CD1c-positive myeloid dendritic cell (primary cell): ENCODE data around the gene BNIP3.

Experiments
- DNase-seq: peaks from one replicate; pipeline ENCODE4 v3.0.0-alpha.2; 2016; ENCODE audit errors: extremely low spot score

Gene BNIP3, protein sequence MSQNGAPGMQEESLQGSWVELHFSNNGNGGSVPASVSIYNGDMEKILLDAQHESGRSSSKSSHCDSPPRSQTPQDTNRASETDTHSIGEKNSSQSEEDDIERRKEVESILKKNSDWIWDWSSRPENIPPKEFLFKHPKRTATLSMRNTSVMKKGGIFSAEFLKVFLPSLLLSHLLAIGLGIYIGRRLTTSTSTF

DNA sequence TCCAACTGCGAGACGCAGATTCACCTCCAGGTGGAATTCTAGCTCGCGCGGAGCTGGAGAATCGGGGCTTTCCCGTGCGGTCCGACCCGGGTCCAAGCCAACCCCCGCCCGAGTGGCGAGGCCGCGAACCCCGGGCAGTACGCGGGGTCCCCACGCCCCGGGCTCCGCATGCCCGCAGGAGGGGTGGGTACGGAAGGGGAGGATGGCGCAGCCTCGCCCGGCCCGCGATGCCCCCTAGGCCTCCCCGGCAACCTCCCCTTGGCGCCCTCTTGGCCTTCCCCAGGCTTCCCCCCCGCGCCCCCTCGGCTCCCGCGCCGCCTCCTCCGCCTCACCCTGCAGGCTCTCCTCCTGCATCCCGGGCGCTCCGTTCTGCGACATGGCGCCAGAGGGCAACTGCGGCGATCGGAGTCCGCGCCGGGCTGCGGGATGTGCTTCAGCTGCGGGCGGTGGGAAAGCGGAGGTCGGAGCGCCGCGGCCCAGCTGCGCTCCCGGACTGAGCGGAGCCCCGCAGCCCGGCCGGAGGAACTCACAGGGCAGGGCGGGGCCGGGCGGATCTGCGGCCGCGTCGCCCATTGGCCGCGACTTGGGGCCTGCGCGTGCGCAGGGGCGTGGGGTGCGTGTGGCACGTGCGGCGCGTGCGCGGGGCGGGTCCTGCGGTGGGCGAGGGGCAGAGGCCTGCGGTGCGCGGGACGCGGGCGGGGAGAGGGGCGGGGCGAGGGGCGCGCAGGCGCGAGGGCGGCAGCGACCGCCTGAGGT, at the start of gene BNIP3:
BNIP3 (minus strand) TSS at position 495 of the 756 bp plus-strand sequence; CDS start at position 378, 117 bp downstream.
- DNase-seq = peak; percentile 95

DNA sequence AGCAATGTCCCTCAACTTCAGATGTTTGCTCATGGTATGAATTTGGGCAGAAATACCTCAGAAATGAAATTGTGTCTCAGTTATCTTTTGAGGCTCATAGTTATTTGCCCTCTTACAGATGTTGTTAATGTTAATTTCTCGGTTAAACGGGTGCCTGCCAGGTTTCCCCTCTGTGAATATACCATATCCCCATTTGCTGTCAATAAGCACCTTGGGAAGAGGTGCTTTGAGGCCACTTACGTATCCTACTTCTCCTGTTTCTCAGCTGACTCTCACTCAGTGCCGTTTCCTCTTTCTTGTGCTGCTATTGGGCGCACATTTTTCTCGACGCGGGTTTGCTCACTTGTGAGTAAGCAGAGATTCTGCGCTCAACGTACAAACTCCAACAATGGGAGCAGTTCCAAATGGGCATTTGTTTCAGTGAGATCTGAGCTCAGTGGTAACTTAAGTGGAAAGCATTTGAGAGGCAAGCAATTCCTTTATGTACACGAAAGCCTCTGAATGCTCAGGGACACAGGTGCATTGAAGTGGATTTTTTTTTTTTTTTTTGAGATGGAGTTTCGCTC, 49.3 kb upstream of the BNIP3 start:
- DNase-seq = no peak

DNA sequence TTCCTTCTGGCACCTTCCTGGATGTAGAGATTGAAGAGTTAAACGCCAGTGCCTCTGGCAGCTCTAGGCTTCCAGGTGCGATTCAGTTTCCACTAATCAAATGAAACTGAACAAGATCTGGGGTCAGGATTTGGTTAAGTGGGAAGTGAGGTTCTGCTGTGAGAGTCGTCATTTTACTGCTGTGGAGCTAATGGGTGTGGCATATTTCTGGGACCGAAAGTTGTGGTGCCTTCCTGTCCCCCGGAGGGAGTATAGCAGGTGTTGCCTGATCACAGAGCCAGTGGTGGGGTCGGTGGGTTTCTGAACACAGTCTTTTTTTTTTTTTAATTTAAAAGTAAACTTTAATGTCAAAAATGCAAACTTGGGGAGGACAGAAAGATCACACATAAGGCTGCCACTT, 47.0 kb upstream of the BNIP3 start:
- DNase-seq = no peak

DNA sequence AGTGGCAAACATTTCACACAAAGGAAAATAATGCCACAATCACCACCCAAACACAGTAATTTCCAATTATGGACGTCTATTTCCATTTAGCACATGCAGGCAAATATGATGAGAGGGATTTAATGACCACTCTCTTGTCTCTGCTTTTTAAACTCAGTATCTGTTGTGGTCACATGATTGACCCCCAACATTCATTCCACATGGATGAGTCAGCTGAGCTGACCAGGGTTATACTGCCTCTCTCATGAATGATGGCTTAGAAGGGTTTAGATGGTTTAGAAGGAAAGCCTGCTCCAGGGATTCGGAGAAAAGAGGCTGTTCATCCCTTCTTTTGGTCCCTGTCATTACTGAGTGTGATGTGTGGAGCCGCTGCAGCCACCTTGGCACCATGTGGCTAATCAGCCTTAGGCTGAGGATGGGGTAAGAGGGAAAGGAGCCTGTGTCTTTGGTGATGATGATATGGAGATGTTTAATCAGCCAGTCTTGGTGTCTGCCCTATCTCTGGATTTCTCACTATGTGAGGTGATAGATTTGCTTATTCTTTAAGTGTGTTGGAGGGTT, 45.8 kb upstream of the BNIP3 start:
- DNase-seq = no peak

DNA sequence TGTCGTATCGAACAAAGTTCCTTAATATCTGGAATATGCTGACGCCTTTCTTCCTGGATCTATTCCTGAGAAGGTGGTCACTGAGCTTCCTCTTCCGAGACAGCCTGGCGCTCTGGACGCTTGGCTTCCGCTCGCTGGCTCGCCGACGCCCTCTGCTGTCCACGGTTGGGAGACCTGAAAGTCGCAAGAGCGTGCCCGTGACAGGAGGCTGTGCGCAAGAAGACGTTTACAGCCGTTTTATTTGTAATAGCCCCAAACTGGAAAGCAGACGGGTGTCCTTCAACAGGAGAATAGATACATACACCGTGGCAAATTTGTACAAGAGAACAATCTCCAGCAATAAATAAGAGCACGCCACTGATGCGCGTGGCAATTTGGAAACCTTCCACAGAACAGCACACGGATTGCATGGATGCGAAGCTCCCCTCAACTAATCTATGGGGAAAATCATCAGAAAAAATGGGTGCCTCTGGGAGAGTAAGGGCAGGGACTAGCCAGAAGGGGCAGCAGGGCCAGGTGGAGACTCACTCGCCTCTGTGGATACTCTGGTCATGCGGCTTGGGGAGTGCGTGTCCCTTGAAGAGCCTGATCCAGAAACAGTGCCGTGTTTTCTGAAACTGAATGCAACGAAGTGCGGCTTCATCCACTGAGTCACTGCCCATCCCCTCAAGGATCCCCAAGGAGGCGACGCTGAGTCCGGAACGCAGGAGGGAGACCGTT, 41.5 kb upstream of the BNIP3 start:
- peak; percentile 84 for DNase-seq

DNA sequence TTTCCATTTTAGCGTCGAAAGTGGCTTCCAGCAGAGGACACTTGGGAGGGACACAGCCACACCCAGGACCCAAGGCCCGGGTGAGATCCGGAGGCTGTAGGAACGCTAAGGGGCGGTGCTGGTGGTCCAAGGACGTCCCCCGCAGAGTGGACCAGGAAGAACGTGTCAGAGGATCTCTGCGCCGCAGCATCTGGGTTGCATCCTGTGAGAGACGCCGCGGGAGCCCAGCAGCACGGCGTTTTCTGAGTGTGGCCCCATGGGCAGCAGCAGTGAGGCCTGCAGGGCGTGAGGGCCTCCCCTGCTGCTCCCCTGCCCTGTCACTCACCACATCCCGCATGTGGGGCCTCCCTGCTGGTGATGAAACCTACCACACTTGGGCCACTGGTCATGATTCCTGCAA, 40.5 kb upstream of the BNIP3 start:
- no peak for DNase-seq

DNA sequence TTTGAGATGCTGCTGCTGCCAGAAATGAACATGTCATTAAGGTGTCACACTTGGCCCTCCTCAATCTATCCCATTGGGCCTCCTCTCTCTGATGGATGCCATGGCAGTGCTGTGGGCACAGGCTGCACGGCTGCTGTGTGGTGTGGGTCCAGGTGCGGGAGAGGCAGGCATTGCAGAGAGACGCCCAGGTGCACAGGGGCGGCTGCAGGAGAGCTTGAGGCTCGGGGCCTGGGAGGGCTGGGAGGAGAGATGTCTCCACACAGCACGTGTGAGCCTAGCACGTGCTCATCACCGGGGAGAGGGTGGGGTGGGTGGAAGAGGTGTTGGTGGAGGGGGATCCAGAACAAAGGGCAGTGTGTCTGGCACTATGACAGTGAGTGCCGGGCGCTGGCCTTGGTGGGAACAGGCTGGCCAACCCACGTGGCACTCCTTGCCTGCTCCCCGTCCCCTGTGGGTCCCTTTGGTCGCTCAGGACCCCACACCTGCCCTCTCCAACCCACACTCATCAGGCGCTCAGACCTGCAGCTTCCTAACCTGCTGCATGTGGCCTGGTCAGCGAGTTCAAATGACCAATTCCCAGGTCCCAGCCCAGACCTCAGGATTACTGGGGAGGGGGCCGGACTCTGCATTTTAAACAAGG, 39.9 kb upstream of the BNIP3 start:
- DNase-seq = no peak

DNA sequence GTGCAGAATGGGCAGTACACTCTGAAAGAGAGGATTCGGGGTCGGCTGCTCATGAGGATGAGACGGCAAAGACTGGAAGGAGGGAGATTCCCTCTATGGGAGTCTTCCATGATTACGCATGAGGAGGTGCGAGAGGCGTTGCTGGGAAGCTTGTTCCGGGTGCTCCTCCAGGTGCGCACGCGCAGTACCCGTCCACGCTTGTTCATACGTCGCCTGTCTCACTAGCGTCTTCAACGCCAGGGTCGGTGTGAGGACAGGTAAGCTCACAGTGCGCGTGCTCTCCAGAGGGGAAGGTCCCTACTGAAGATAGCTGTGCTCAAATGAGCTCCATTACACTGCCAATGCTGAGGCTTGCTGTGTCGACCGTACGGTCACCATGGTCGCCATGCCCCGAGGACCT, 39.3 kb upstream of the BNIP3 start:
- no peak for DNase-seq

DNA sequence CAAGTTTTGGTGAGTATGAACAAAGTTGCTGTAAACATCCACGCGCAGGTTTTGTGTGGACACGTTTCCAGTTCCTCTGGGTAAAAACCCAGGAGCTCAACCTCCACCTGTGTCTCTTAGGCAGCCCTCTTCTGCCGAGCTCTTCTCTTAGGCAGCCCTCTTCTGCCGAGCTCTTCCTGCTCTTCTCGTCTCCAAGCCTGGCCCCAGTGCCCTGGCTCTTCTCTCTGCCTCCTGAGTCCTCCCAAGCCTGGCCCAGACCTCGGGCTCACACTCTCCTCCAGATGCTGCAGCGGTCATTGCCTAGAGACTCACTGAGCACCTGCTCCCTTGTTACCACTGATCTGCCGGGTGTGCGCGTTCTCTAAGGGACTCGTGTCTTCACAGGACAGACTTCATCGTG, 38.7 kb upstream of the BNIP3 start:
- no peak for DNase-seq

DNA sequence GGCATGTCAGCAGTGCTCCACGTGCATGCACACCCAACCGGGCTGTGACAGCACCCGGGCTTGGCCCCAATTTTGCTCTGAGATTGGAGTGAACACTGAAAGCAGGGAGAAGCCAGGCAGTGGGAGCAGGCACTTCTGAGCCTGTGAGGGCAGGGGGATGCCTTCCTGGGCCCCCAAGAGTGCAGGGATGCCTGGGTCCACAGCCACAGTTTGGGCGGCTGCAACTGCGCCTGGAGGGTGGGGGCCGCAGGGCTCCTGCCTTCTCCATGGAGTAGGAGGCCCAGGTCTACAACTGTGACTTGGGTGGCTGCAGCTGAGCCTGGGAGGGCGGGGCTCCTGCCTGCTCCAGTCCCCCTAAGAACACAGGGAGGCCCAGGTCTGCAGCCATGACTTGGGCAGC, 37.6 kb upstream of the BNIP3 start:
- no peak for DNase-seq

DNA sequence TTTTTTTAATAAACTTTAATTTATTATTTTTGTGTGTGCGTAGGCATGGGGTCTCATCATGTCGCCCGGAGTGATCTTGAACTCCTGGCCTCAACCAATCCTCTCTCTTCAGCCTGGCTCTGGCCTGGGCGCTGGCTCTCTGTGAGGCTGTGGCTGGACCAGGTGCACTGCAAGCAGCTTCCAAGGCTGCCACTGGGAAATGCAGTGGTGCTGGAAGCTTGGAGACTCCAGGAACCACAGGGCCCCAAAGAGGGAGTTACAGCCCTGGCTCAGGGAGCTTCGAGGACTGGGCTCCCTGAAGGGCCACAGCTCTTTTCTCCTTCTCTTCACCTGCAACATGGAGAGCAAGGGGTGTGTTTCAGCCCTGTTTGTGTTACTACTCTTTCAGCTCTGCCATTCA, 36.7 kb upstream of the BNIP3 start:
- no peak for DNase-seq

DNA sequence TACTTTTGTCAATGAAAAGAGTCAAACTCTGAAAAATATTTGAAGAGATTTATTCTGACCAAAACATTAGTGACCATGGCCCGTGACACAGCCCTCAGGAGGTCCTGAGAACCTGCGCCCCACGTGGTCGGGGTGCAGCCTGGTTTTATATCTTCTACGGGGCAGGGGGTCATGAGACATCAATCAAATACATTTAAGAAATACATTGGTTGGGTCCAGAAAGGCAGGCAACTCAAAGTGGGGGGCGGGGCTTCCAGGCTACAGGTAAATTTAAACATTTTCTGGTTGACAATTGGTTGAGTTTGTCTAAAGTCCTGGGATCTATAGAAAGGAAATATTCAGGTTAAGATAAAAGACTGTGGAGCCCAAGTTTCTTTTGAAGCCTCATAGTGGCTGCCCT, 34.8 kb upstream of the BNIP3 start:
- no peak for DNase-seq

DNA sequence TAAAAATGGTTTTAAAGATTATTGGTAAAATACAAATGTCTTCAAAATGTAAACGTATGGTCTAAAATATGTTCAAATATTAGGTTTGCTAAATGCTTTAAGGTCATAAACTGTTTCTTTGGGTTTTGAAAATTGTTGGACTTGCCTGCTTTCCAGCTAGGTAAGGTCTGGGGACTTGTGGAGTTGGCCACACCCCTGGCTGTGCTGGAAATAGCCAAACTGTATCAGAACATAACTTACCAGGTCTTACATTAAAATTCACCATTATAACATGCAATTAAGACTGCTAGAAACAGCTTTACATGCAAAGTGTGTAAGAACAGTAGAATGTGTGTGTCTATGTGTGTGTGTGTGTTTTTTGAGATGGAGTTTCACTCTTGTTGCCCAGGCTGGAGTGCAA, 29.7 kb upstream of the BNIP3 start:
- no peak for DNase-seq

DNA sequence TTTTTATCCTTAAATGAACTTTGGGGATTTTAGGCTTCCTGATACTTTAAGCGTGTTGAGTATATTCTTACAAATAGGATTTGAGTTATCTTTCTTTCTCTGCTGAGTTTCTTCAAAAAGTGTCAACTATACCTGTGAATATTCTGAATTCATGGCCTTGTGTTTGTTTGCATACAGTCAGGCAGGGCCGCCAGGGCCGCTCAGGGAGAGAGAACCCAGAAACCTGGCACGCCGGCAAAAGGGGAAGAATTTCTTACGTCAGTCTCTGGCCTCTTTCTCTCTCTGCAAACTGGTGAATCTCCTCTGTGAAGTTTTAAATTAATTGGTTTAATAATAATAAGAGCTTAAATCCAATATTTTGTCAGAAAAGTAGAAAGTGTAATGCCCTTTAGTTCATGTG, 29.3 kb upstream of the BNIP3 start:
- no peak for DNase-seq

DNA sequence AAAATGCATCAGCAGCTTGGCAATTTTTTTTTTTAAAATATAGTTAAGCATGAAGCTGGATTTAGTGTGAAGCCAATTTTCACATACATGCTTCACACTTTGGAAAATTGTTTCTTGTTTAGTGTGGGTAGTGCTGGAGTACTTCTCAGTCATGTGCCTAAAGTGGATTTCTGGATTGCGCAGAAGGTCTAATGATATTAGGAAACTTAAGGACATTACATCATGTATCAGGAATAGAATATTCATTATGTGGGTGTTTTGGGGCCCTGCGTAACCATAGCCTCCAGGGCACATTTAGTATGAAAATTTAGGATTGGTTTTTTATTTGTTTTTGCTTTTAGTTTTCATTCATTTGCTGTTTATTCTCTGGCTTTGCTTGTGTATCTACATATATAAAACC, 28.8 kb upstream of the BNIP3 start:
- peak; percentile 7 for DNase-seq

DNA sequence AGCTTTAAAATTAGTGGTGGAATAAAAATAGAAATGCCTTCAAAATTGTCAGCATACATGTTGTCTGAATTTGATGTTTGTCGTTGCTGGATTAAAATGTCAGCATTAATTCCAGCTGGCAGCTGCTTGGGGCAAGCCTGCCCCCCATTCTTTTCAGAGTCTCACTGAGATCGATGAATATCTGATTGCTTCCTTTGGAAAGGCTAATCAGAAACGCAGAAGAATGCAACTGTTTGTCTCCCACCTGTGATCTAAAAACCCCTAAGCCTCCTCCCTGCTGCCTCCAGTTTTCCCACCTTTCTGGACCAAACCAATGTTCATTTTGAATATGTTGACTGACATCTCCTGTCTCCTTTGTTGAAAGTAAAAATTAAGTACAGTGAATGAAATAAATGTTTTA, 27.9 kb upstream of the BNIP3 start:
- no peak for DNase-seq

DNA sequence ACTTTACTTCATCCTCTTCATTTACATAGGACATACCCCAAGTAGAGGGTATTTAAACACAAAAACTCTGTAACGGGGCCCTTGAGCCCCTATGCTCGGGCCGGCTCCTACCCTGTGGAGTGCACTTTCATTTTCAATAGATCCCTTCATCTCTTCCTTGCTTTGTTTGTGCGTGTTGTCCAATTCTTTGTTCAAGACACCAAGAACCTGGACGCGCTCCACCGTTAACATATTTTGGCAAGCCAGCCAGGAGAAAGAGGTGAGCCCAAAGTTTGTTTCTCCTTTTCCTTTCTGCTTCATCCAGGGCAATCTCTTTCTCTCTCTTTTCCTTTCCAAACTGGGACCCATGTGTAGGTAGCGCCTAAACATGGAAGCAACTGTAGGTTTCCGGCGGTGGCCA, 26.0 kb upstream of the BNIP3 start:
- DNase-seq = no peak

DNA sequence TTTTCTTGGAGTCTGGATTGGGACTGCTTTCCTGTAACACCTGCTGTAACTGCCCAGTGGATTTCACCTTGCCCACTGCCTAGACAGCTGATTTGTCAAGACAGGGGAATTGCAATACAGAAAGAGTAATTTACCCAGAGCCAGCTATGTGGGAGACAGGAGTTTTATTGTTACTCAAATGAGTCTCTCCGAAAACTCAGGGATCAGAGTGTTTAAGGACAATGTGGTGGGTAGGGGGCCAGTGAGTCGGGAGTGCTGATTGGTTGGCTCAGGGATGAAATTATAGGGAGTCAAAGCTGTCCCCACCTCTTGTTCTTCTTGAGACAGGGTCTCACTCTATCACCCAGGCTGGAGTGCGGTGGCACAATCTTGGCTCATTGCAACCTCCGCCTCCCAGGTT, 25.2 kb upstream of the BNIP3 start:
- no peak for DNase-seq

DNA sequence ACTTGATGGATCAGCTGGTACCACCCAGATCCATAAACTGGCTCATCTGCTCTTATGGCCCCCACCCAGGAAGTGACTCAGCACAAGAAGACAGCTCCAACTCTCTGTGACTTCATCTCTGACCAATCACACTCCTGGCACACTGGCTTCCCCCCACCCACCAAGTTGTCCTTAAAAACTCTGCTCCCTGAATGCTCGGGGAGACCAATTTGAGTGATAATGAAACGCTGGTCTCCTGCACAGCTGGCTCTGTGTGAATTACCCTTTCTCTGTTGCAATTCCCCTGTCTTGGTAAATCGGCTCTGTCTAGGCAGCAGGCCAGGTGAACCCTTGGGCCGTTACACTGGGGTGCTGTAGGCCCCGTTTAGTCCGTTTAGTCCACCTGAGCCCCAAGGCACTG, 23.4 kb upstream of the BNIP3 start:
- no peak for DNase-seq

DNA sequence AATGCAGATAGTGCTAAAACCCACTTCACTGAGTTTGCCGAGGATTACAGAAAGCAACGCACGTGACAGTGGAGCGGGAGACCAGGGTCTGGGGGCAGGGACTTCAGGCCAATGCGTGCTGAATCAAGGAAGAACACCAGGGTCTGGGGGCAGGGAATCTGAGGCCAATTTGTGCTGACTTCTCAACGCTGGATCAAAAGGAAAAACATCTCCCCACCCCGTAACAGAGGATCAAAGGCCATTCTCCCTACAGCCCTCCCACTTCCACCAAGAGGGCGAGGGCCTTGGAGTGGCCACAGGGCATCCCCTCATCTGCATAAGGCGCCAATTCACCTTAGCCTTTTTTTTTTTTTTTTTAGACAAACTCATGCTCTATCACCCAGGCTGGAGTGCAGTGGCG, 22.3 kb upstream of the BNIP3 start:
- no peak for DNase-seq

DNA sequence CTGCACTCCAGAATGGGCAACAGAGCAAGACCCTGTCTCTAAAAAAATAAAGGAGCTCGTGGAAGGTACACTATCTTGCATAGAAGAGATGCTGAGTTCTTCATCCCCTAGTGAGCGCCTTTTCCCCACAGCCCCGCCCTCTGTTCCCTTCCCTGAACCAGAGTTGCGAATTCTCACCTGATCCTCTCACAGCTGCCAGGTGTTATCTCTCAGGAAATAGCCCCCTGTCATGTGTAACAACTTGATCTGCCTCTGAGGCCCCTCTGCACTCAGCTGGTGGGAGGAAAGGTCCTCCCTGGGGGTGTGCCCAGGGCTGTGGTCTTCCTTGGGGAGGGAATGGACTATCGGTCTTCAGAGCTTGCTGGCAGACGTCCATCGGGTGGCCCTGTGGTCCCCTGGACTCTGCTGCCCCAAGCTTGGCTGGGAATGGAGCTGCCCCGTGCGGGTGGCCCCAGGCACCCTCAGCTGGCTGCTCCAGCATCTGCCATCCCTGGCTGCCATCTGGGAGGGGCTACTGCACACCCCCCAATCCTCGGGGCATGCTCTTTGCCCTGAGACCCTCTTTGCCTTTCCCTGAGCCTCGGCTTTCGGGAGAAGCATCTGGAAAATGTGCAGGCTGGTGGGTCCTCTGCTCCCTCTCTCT, 21.7 kb upstream of the BNIP3 start:
- DNase-seq = no peak

DNA sequence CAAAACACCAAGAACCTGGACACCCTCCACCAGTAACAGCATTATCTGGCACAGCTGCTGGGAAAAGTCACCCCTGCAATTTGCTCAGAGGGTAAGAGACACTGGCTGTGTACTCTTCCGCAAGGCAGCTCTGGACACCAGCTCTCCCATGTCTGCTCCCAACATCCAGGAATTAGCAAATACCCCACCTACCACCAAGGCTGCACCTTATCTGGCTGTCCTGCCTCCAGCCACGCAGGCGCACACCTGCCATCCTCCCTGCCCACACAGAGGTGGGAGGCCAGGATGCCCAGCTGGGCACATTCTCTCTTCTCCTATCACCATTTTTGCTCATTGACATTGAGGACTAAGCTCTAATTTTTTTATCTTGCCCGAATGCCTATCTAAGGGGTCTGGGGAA, 20.3 kb upstream of the BNIP3 start:
- DNase-seq = no peak
